Tibial nerve (tissue), 4 donors: Measurements from ENCODE around the gene GTSE1. TPM values are rescaled to one million over a fixed set of nuclear protein-coding genes. Genes with fewer than 3 reads are reported as not detected.

ENCODE experiments used
- DNase-seq, 2 donors: peaks; one replicate each; pipeline ENCODE4 v3.0.0-alpha.2; 2019; ENCODE audit warnings: low spot score in 2 of 2
- H3K27ac ChIP-seq, 4 donors: fragments of 200-600 bp; sonication (generic) in 3 of 4; one replicate each; pipeline ENCODE4 v1.5.1; 2017 to 2019; ENCODE audit warnings: mild to moderate bottlenecking in 1 of 4
- H3K27me3 ChIP-seq, 2 donors: fragments of 200-600 bp; sonication (generic) in 1 of 2; one replicate each; pipeline versions ENCODE4 v1.5.1 to v1.6.0; 2017 to 2019
- H3K36me3 ChIP-seq, 3 donors: fragments of 200-600 bp; sonication (generic); one replicate each; pipeline ENCODE4 v1.5.1; 2018 to 2019
- H3K4me1 ChIP-seq, 4 donors: fragments of 200-600 bp; sonication (generic) in 3 of 4; one replicate each; pipeline ENCODE4 v1.5.1; 2017 to 2019
- H3K4me3 ChIP-seq, 4 donors: fragments of 200-600 bp; sonication (generic) in 3 of 4; one replicate each; pipeline ENCODE4 v1.5.1; 2017 to 2019; ENCODE audit warnings: mild to moderate bottlenecking in 1 of 4, moderate library complexity in 1 of 4
- H3K9me3 ChIP-seq, 4 donors: fragments of 200-600 bp; sonication (generic) in 3 of 4; one replicate each; pipeline ENCODE4 v1.5.1; 2017 to 2019
- CTCF ChIP-seq, 5 experiments: fragments of 200-600 bp in 3 of 5; fragments of 450-650 bp in 2 of 5; sonication (generic) in 3 of 5; IDR thresholded peaks; one replicate each; pipeline ENCODE4 v1.5.1; 2016 to 2019; ENCODE audit warnings: antibody characterized with exemption in 5 of 5, mild to moderate bottlenecking in 3 of 5, moderate library complexity in 2 of 5
- EP300 ChIP-seq, 2 donors: sonication (generic); formaldehyde crosslinking; IDR thresholded peaks; one replicate each; pipeline ENCODE4 v1.6.1; 2017; ENCODE audit warnings: antibody characterized with exemption in 2 of 2, mild to moderate bottlenecking in 1 of 2
- POLR2A ChIP-seq, 2 donors: fragments of 450-650 bp; IDR thresholded peaks; one replicate each; pipeline ENCODE4 v1.6.1; 2017; ENCODE audit warnings: antibody characterized with exemption in 2 of 2, mild to moderate bottlenecking in 2 of 2, moderate library complexity in 2 of 2
- WGBS, 2 donors: methylation state at CpG; one replicate each; pipeline ENCODE4 v1.1.5; 2018; 5-methylcytosine and 5-hydroxymethylcytosine counted together
- total RNA-seq, 4 donors: library from RNA; depleted of rRNA; stranded (reverse); fragments of >200 nt; gene quantifications; one replicate each; pipeline ENCODE4 v1.1.0, GENCODE V29; 2016

GTSE1 gene
- total RNA-seq, 4 donors from 2014 or later = 0.30 to 3.3 TPM; not detected in 2

DNA sequence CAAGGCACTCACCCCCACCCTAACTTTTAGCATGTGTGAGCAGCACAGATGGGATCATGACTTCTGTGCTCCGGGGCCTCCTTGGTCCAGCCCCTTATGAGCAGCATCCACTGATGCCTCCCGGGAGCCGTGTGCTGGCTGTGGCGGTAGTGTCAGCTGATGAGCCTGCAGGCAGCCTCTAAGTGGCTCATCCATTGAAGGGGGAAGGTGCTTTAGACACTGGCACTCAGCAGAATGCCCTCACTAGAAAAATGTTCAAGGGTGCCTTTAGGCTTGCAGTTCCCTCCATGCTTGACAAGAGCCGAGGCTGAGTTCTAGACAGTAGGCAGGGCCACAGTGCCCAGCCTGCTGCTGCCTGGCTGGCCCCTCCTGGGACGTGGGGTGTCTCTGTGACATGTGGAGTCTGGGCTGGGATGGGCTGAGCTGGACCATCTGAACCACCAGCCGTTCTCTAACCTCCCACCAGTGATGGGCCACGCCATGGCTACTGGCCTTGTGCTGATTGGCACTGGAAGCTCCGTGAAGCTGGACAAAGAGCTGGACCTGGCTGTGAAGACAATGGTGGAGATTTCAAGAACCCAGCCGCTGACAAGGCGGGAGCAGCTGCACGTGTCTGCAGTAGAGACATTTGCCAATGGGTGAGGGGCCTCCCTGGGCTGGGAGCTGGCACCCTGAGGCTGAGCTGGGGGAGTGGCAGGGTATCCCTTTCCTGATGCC lies 23.1 kb upstream of the GTSE1 start:
- no peak overlapping the region for H3K4me3 ChIP-seq
- no peak for DNase-seq
- no peak for TF ChIP-seq CTCF (IDR thresholded peaks at IDR 0.05)
- no peak for TF ChIP-seq EP300 (IDR thresholded peaks at IDR 0.05)
- no peak for TF ChIP-seq POLR2A (IDR thresholded peaks at IDR 0.05)
- H3K36me3 ChIP-seq = peaks cover 0 to 93% (median 29%) of the 10 kb centered on the region in 3 donors
- no peak overlapping the region for H3K27ac ChIP-seq
- H3K9me3 ChIP-seq = no peaks in the 10 kb centered on the region
- peaks cover 0 to 21% (median 8%) of the 10 kb centered on the region in 4 donors for H3K4me1 ChIP-seq
- 88 to 91% methylated on average over 11 to 12 of the region's 12 CpGs for WGBS, 2 donors
- no peaks in the 10 kb centered on the region for H3K27me3 ChIP-seq

GRCh38 chr22:46274381-46274780 lies 22.3 kb upstream of the GTSE1 start:
- H3K36me3 ChIP-seq = peaks cover 0 to 95% (median 35%) of the 10 kb centered on the region in 3 donors
- H3K4me3 ChIP-seq = no peak overlapping the region
- no peaks in the 10 kb centered on the region for H3K27me3 ChIP-seq
- peaks cover 0 to 13% (median 2%) of the 10 kb centered on the region in 4 donors for H3K4me1 ChIP-seq
- DNase-seq = no peak
- no peak overlapping the region for H3K27ac ChIP-seq
- no peaks in the 10 kb centered on the region for H3K9me3 ChIP-seq
- TF ChIP-seq EP300 (IDR thresholded peaks at IDR 0.05) (no peak), POLR2A (IDR thresholded peaks at IDR 0.05) (no peak), CTCF (IDR thresholded peaks at IDR 0.05) (no peak)
- 93 to 96% methylated on average over 8 of the region's 8 CpGs for WGBS, 2 donors

DNA sequence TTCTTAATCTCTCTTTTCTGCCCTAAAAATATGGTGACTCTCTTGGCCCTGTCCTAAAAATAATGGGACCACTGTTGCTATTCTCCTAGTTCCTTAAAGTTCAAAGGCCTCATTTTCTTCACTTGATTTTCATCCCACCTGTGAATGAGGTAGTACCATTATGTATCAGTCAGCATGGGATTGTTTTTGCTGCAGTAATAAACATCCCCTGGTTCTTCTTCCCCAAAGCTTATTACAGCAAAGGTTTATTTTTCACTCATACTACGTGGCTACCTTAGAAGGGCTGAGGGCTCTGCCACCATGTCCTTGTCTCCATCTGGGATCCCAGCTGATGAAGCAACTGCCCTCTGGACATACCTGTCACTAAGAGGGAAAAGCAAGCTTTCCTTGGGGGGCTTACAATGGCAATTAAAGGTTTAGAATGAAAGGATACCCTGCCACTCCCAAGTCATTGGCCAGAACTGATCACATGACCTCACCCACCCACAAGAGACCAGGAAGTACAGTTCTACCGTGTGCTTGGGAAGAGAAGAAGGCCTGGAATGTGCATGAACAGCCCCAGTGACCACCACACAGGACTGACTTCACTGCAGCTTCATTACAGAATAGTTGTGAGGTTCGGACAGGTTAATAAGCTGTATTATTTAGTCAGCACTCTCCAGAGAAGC lies 21.1 kb upstream of the GTSE1 start:
- Histone ChIP-seq H3K27me3 (no peaks in the 10 kb centered on the region), H3K4me3 (no peak overlapping the region), H3K9me3 (no peaks in the 10 kb centered on the region), H3K36me3 (peaks cover 0 to 98% (median 38%) of the 10 kb centered on the region in 3 donors), H3K4me1 (peaks cover 0 to 1% (median 0%) of the 10 kb centered on the region in 4 donors), H3K27ac (no peak overlapping the region)
- TF ChIP-seq POLR2A (IDR thresholded peaks at IDR 0.05) (no peak), EP300 (IDR thresholded peaks at IDR 0.05) (no peak), CTCF (IDR thresholded peaks at IDR 0.05) (no peak)
- 66 to 72% methylated on average over 3 of the region's 3 CpGs for WGBS, 2 donors
- no peak for DNase-seq

GRCh38 chr22:46276563-46276962 lies 20.1 kb upstream of the GTSE1 start:
- Histone ChIP-seq H3K4me3 (no peak overlapping the region), H3K27me3 (no peaks in the 10 kb centered on the region), H3K27ac (no peak overlapping the region), H3K36me3 (peaks cover 0 to 98% (median 42%) of the 10 kb centered on the region in 3 donors), H3K4me1 (no peaks in the 10 kb centered on the region), H3K9me3 (no peaks in the 10 kb centered on the region)
- DNase-seq = no peak
- 95 to 97% methylated on average over 7 of the region's 7 CpGs for WGBS, 2 donors
- TF ChIP-seq POLR2A (IDR thresholded peaks at IDR 0.05) (no peak), CTCF (IDR thresholded peaks at IDR 0.05) (no peak), EP300 (IDR thresholded peaks at IDR 0.05) (no peak)
